ENCODE measurements around the gene POLR2I. TPM values are rescaled to one million over a fixed set of nuclear protein-coding genes. Genes with fewer than 3 reads are reported as not detected.

Gene POLR2I
- total and polyA plus RNA-seq, 4 donors = 33.7 to 96.0 (median 52.4) TPM

GRCh38 chr19:36067681-36068080, 47.0 kb downstream of the POLR2I start:
- DNase-seq (no peak), ATAC-seq (ENCODE audit: low FRiP score) (no peak)
- Histone ChIP-seq H3K27ac (ENCODE audit: low read depth in 1 of 2, low read length in 2 of 2) (no peak overlapping the region), H3K36me3 (ENCODE audit: control insufficient read depth in 1 of 2, insufficient read depth in 2 of 2, low read length in 1 of 2) (no peaks in the 10 kb centered on the region), H3K27me3 (ENCODE audit: control insufficient read depth in 1 of 2, insufficient read depth in 2 of 2, low read length in 1 of 2) (no peaks in the 10 kb centered on the region), H3K4me1 (ENCODE audit: control insufficient read depth in 1 of 2, insufficient read depth in 2 of 2, low read length in 2 of 2) (no peaks in the 10 kb centered on the region), H3K4me3 (ENCODE audit: low read length in 2 of 2) (no peak overlapping the region), H3K9me3 (ENCODE audit: control insufficient read depth, low read length) (no peaks in the 10 kb centered on the region)
- 91 to 98% methylated on average over 11 of the region's 11 CpGs for WGBS, 2 donors
- intact Hi-C loops (cut with DNase I) = no loop called here

GRCh38 chr19:36064826-36065225, 49.8 kb downstream of the POLR2I start:
- H3K27ac ChIP-seq (ENCODE audit: low read depth in 1 of 2, low read length in 2 of 2) = no peak overlapping the region
- no peak for DNase-seq
- intact Hi-C loops (cut with DNase I) = no loop called here
- H3K9me3 ChIP-seq (ENCODE audit: control insufficient read depth, low read length) = no peaks in the 10 kb centered on the region
- WGBS, 2 donors = 95 to 96% methylated on average over 8 of the region's 8 CpGs
- H3K4me3 ChIP-seq (ENCODE audit: low read length in 2 of 2) = no peak overlapping the region
- no peaks in the 10 kb centered on the region for H3K4me1 ChIP-seq (ENCODE audit: control insufficient read depth in 1 of 2, insufficient read depth in 2 of 2, low read length in 2 of 2)
- no peak for ATAC-seq (ENCODE audit: low FRiP score)
- no peaks in the 10 kb centered on the region for H3K27me3 ChIP-seq (ENCODE audit: control insufficient read depth in 1 of 2, insufficient read depth in 2 of 2, low read length in 1 of 2)
- H3K36me3 ChIP-seq (ENCODE audit: control insufficient read depth in 1 of 2, insufficient read depth in 2 of 2, low read length in 1 of 2) = no peaks in the 10 kb centered on the region

Other genes with a start within 250 kb of the POLR2I start
- 10 to 100 TPM; 12.9 to 13.5 TPM for gene APLP1, start 246.3 kb downstream of the POLR2I start, total RNA-seq
- 10 to 100 TPM in 1 of 2 donors, 1 to 10 TPM in 1; 7.6 to 23.0 TPM for gene APLP1, start 246.3 kb downstream of the POLR2I start, polyA plus RNA-seq
- 10 to 100 TPM; 18.9 to 19.4 TPM for gene NFKBID, start 214.3 kb downstream of the POLR2I start, total RNA-seq
- 10 to 100 TPM in 1 of 2 donors, 1 to 10 TPM in 1; 2.9 to 10.4 TPM for gene NFKBID, start 214.3 kb downstream of the POLR2I start, polyA plus RNA-seq
- 10 to 100 TPM; 18.7 TPM for gene HCST, start 212.3 kb downstream of the POLR2I start, total RNA-seq
- gene HCST, start 212.3 kb downstream of the POLR2I start, polyA plus RNA-seq = 10 to 100 TPM in 1 of 2 donors, 1 to 10 TPM in 1; 7.3 to 20.9 TPM
- gene TYROBP, start 206.6 kb downstream of the POLR2I start, total RNA-seq = 100 to 1,000 TPM in 1 of 2 donors, 10 to 100 TPM in 1; 98.9 to 117 TPM
- gene TYROBP, start 206.6 kb downstream of the POLR2I start, polyA plus RNA-seq = 100 to 1,000 TPM in 1 of 2 donors, 10 to 100 TPM in 1; 48.8 to 327 TPM
- gene LRFN3, start 178.5 kb downstream of the POLR2I start, total RNA-seq = 10 to 100 TPM; 14.5 to 15.1 TPM
- gene LRFN3, start 178.5 kb downstream of the POLR2I start, polyA plus RNA-seq = 1 to 10 TPM; 2.0 to 6.1 TPM
- 10 to 100 TPM; 11.6 to 16.6 TPM for gene SDHAF1, start 119.7 kb downstream of the POLR2I start, total RNA-seq
- 10 to 100 TPM; 11.1 to 26.1 TPM for gene SDHAF1, start 119.7 kb downstream of the POLR2I start, polyA plus RNA-seq
- gene SYNE4, start 106.1 kb downstream of the POLR2I start, total RNA-seq = 1 to 10 TPM; 1.0 to 1.4 TPM
- gene SYNE4, start 106.1 kb downstream of the POLR2I start, polyA plus RNA-seq = 1 to 10 TPM in 1 of 2 donors, not detected in 1; 2.3 TPM
- 10 to 100 TPM; 14.0 to 15.3 TPM for gene ALKBH6, start 100.7 kb downstream of the POLR2I start, total RNA-seq
- 10 to 100 TPM; 10.3 to 25.6 TPM for gene ALKBH6, start 100.7 kb downstream of the POLR2I start, polyA plus RNA-seq
- 10 to 100 TPM; 35.1 to 37.1 TPM for gene CLIP3, start 82.0 kb downstream of the POLR2I start, total RNA-seq
- 10 to 100 TPM in 1 of 2 donors, 1 to 10 TPM in 1; 8.9 to 22.2 TPM for gene CLIP3, start 82.0 kb downstream of the POLR2I start, polyA plus RNA-seq
- 1 to 10 TPM; 1.8 to 4.1 TPM for gene THAP8, start 60.6 kb downstream of the POLR2I start, total RNA-seq
- 1 to 10 TPM; 2.9 to 3.6 TPM for gene THAP8, start 60.6 kb downstream of the POLR2I start, polyA plus RNA-seq
- 1 to 10 TPM in 1 of 2 donors, under 1 TPM in 1; 0.45 to 1.3 TPM for gene WDR62, start 60.0 kb downstream of the POLR2I start, total RNA-seq
- under 1 TPM; 0.25 to 0.26 TPM for gene WDR62, start 60.0 kb downstream of the POLR2I start, polyA plus RNA-seq
- not detected for gene OVOL3, start 3.7 kb downstream of the POLR2I start, total RNA-seq
- gene OVOL3, start 3.7 kb downstream of the POLR2I start, polyA plus RNA-seq = not detected
- gene TBCB, start 593 bp upstream of the POLR2I start, total RNA-seq = 100 to 1,000 TPM; 121 to 123 TPM
- gene TBCB, start 593 bp upstream of the POLR2I start, polyA plus RNA-seq = 100 to 1,000 TPM; 131 to 220 TPM
- 100 to 1,000 TPM; 521 to 538 TPM for gene CAPNS1, start 25.2 kb upstream of the POLR2I start, total RNA-seq
- 100 to 1,000 TPM; 488 to 543 TPM for gene CAPNS1, start 25.2 kb upstream of the POLR2I start, polyA plus RNA-seq
- gene COX7A1, start 37.6 kb upstream of the POLR2I start, total RNA-seq = 100 to 1,000 TPM; 127 to 172 TPM
- gene COX7A1, start 37.6 kb upstream of the POLR2I start, polyA plus RNA-seq = 100 to 1,000 TPM; 191 to 244 TPM
- gene ZNF565, start 99.8 kb upstream of the POLR2I start, total RNA-seq = 1 to 10 TPM; 7.4 to 8.0 TPM
- 1 to 10 TPM; 1.6 to 2.6 TPM for gene ZNF565, start 99.8 kb upstream of the POLR2I start, polyA plus RNA-seq
- gene ZNF146, start 100.2 kb upstream of the POLR2I start, total RNA-seq = 10 to 100 TPM; 44.3 to 44.8 TPM
- gene ZNF146, start 100.2 kb upstream of the POLR2I start, polyA plus RNA-seq = 10 to 100 TPM; 26.7 to 40.1 TPM